ENCODE results near the gene ZNF207.

ZNF207 gene

DNA sequence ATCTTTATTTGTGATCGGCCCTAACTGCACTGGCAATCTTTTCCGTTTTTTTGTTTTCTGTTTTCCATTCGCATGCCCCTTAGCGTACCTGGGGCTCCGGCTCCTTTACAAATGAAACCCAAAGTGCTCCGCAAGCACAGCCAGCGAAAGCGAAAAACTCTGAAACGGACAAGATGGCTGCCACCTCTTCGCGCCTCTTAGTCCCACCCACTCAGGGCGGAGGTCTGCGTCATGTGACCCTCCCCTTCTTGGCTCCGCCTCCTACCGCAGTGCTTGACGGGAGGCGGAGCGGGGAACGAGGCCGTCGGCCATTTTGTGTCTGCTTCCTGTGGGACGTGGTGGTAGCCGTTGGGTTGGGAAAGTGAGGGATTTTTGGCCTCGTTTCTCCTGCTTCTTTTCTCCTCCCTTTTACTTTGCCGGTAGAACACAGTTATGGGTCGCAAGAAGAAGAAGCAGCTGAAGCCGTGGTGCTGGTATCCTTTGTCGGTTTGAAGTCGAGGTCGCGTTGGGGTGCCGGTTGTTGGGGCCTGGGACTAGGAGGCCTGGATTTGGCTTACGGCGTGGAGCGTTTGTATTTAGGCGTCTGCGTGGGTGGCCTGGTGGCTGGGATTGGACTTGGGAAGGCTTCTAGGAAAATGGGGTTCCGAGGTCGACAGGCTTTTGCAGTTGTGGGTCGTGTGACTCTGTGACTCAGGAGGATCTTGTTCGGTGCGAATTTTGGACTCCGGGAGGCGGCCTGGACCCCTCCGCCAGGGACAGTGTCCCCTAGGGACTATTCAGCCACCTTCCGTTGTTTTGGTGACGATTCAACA, at the start of gene ZNF207:
Gene ZNF207 (plus strand): TSS at position 304 of the 812 bp plus-strand sequence. CDS start 129 bp downstream, at position 433.
- Histone ChIP-seq H3K4me2 (ENCODE audit: low read length) (peak within 1 kb of the TSS; percentile 86), H4K20me1 (ENCODE audit: insufficient read depth, low read length) (peaks cover 5% of the 10 kb centered on the region; the same call in 1 of the 2 replicates), H2AFZ (ENCODE audit: low read length) (no peak within 1 kb of the TSS), H3K36me3 (ENCODE audit: insufficient read depth, low read length) (peaks cover 39% of the 10 kb centered on the region), H3K9me3 (ENCODE audit: low read length) (no peaks in the 10 kb centered on the region), H3K4me3 (ENCODE audit: low read depth, low read length, poor library complexity, severe bottlenecking) (peak within 1 kb of the TSS; percentile 96), H3F3A (ENCODE audit: insufficient read depth, low read length) (no peaks in the 10 kb centered on the region), H3K27me3 (ENCODE audit: insufficient read depth, low read length) (no peaks in the 10 kb centered on the region), H3K9ac (ENCODE audit: low read length) (peak within 1 kb of the TSS; percentile 98), H3K9me2 (ENCODE audit: low read depth, low read length) (no peaks in the 10 kb centered on the region), H3K27ac (ENCODE audit: low read depth, low read length, poor library complexity, severe bottlenecking) (peak within 1 kb of the TSS; percentile 87), H3K79me2 (ENCODE audit: insufficient read depth, low read length) (peaks cover 50% of the 10 kb centered on the region), H3K4me1 (ENCODE audit: insufficient read depth, low read length, severe bottlenecking) (peaks cover 35% of the 10 kb centered on the region)
- TF ChIP-seq EZH2 (IDR thresholded peaks at IDR 0.05; ENCODE audit: borderline replicate concordance, low read length) (no peak), CTCF (IDR thresholded peaks at IDR 0.05; ENCODE audit: low read length) (no peak)

DNA sequence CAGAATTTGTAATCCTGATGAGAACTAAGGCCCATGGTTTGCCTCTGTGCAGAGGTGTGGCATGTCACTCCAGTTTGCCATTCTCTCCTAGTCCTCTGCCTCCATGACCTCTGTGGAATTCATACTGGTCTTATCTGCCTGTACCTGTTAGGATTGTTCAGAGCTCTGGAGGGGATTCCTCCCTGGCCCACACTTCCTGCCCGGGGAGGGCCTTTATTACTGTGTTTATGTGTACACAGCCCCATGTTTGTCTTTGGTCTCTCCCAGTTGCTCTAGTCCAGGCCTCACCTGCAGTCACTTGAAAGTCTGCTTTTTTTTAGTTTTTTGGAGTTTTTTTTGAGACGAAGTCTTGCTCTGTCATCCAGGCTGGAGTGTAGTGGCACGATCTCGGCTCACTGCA, 47.9 kb upstream of the ZNF207 start:
- no peaks in the 10 kb centered on the region for H3K9me3 ChIP-seq (ENCODE audit: low read length)
- H3K27ac ChIP-seq (ENCODE audit: low read depth, low read length, poor library complexity, severe bottlenecking) = no peak overlapping the region
- H3F3A ChIP-seq (ENCODE audit: insufficient read depth, low read length) = no peaks in the 10 kb centered on the region
- no peak overlapping the region for H3K4me2 ChIP-seq (ENCODE audit: low read length)
- TF ChIP-seq EZH2 (IDR thresholded peaks at IDR 0.05; ENCODE audit: borderline replicate concordance, low read length) (no peak), CTCF (IDR thresholded peaks at IDR 0.05; ENCODE audit: low read length) (no peak)
- no peaks in the 10 kb centered on the region for H4K20me1 ChIP-seq (ENCODE audit: insufficient read depth, low read length)
- no peaks in the 10 kb centered on the region for H3K79me2 ChIP-seq (ENCODE audit: insufficient read depth, low read length)
- H3K9ac ChIP-seq (ENCODE audit: low read length) = no peak overlapping the region
- H3K4me3 ChIP-seq (ENCODE audit: low read depth, low read length, poor library complexity, severe bottlenecking) = no peak overlapping the region
- H3K36me3 ChIP-seq (ENCODE audit: insufficient read depth, low read length) = no peaks in the 10 kb centered on the region
- no peaks in the 10 kb centered on the region for H3K27me3 ChIP-seq (ENCODE audit: insufficient read depth, low read length)
- H3K9me2 ChIP-seq (ENCODE audit: low read depth, low read length) = no peaks in the 10 kb centered on the region
- H2AFZ ChIP-seq (ENCODE audit: low read length) = no peak overlapping the region
- no peaks in the 10 kb centered on the region for H3K4me1 ChIP-seq (ENCODE audit: insufficient read depth, low read length, severe bottlenecking)

GRCh38 chr17:32302860-32303649, 46.9 kb upstream of the ZNF207 start:
- TF ChIP-seq EZH2 (IDR thresholded peaks at IDR 0.05; ENCODE audit: borderline replicate concordance, low read length) = no peak
- no peak for TF ChIP-seq CTCF (IDR thresholded peaks at IDR 0.05; ENCODE audit: low read length)
- Histone ChIP-seq H3K27me3 (ENCODE audit: insufficient read depth, low read length) (no peaks in the 10 kb centered on the region), H3K4me3 (ENCODE audit: low read depth, low read length, poor library complexity, severe bottlenecking) (no peak overlapping the region), H3K79me2 (ENCODE audit: insufficient read depth, low read length) (no peaks in the 10 kb centered on the region), H3K9ac (ENCODE audit: low read length) (no peak overlapping the region), H3K9me3 (ENCODE audit: low read length) (no peaks in the 10 kb centered on the region), H3F3A (ENCODE audit: insufficient read depth, low read length) (no peaks in the 10 kb centered on the region), H3K36me3 (ENCODE audit: insufficient read depth, low read length) (no peaks in the 10 kb centered on the region), H3K4me2 (ENCODE audit: low read length) (no peak overlapping the region), H3K27ac (ENCODE audit: low read depth, low read length, poor library complexity, severe bottlenecking) (no peak overlapping the region), H2AFZ (ENCODE audit: low read length) (no peak overlapping the region), H3K4me1 (ENCODE audit: insufficient read depth, low read length, severe bottlenecking) (no peaks in the 10 kb centered on the region), H3K9me2 (ENCODE audit: low read depth, low read length) (no peaks in the 10 kb centered on the region), H4K20me1 (ENCODE audit: insufficient read depth, low read length) (no peaks in the 10 kb centered on the region)
